Mammary epithelial cell (primary cell): Measurements from ENCODE around the gene SLC9A7.

Experiments used
- EZH2 ChIP-seq: IDR thresholded peaks from 2 replicates; pipeline ENCODE4 v1.6.1; 2012; ENCODE audit warnings: low read length, inconsistent platforms, borderline replicate concordance
- TF ChIP-seq, protein P1 (sequence below), 2 donors: IDR thresholded peaks in 1 of 2; conservative IDR thresholded peaks in 1 of 2; 2 replicates each; pipeline ENCODE4 v1.5.1; 2011 to 2012; ENCODE audit warnings: inconsistent platforms in 2 of 2, low read length in 2 of 2, mild to moderate bottlenecking in 2 of 2, control low read depth in 1 of 2, low read depth in 1 of 2; ENCODE audit not compliant: insufficient read depth in 1 of 2; ENCODE audit errors: extremely low read depth in 1 of 2

DNA sequence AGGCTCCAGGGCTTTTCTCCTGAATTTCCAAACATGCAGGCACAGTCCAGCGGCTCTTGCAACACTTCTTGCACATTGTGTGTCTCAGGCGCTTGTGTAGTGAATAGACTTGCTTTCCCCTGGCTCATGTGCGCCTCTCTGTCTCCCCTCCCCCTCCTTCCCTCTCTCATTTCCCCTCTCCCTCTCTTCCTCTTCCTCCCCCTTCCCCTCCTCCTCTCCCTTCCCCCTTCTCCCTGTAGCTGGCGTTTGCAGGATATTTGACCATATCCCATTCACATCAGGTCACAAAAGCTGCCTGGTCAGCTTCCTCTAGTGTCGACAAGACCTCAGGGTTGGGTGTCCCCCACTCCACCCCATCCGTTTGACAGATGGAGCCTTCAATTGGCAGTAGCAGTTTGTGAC, 182.9 kb downstream of the SLC9A7 start:
- TF ChIP-seq EZH2: no peak
- TF ChIP-seq, protein P1, sequence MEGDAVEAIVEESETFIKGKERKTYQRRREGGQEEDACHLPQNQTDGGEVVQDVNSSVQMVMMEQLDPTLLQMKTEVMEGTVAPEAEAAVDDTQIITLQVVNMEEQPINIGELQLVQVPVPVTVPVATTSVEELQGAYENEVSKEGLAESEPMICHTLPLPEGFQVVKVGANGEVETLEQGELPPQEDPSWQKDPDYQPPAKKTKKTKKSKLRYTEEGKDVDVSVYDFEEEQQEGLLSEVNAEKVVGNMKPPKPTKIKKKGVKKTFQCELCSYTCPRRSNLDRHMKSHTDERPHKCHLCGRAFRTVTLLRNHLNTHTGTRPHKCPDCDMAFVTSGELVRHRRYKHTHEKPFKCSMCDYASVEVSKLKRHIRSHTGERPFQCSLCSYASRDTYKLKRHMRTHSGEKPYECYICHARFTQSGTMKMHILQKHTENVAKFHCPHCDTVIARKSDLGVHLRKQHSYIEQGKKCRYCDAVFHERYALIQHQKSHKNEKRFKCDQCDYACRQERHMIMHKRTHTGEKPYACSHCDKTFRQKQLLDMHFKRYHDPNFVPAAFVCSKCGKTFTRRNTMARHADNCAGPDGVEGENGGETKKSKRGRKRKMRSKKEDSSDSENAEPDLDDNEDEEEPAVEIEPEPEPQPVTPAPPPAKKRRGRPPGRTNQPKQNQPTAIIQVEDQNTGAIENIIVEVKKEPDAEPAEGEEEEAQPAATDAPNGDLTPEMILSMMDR (conservative IDR thresholded peaks at IDR 0.05 in 1 of 2, IDR thresholded peaks at IDR 0.05 in 1 of 2; ENCODE audit: extremely low read depth in 1 of 2, insufficient read depth in 1 of 2, low read depth in 1 of 2, low read length in 2 of 2): no peak
